ENCODE data around the gene LSM7. TPM values are rescaled to one million over a fixed set of nuclear protein-coding genes. Genes with fewer than 3 reads are reported as not detected.

The LSM7 gene
- 100 to 1,000 TPM in 2 of 4 donors, 10 to 100 TPM in 2; 59.8 to 152 (median 109) TPM for total RNA-seq

- TF ChIP-seq CTCF (IDR thresholded peaks at IDR 0.05) (peak in 2 of 6 experiments; percentile 0 to 3), POLR2A (IDR thresholded peaks at IDR 0.05) (peak; percentile 87 to 95)
- DNase-seq = peak; percentile 87 to 96 (median 95)
- Histone ChIP-seq H3K4me1 (peaks cover 0 to 58% (median 48%) of the 10 kb centered on the region in 4 donors), H3K27me3 (no peaks in the 10 kb centered on the region), H3K9me3 (no peaks in the 10 kb centered on the region), H3K4me3 (peak within 1 kb of the TSS; percentile 75 to 99 (median 88)), H3K27ac (peak within 1 kb of the TSS; percentile 79 to 98 (median 90)), H3K36me3 (peaks cover 0 to 27% (median 0%) of the 10 kb centered on the region in 3 donors)
Observed at GRCh38 chr19:2328401-2329148, at the start of gene LSM7, which contains the start of gene SPPL2B. Gene LSM7, minus strand, starts transcription at chr19:2328586. Its CDS starts 20 bp downstream, at chr19:2328566. Gene SPPL2B, plus strand, starts transcription at chr19:2328684. Its CDS starts 26 bp downstream, at chr19:2328710.

GRCh38 chr19:2376784-2377519 is 48.6 kb upstream of the LSM7 start:
- Histone ChIP-seq H3K36me3 (no peaks in the 10 kb centered on the region), H3K4me3 (no peak overlapping the region)
- TF ChIP-seq POLR2A (IDR thresholded peaks at IDR 0.05) = no peak
- no peak for TF ChIP-seq CTCF (IDR thresholded peaks at IDR 0.05)

GRCh38 chr19:2375353-2376121 is 47.2 kb upstream of the LSM7 start:
- H3K36me3 ChIP-seq = no peaks in the 10 kb centered on the region
- no peaks in the 10 kb centered on the region for H3K9me3 ChIP-seq
- DNase-seq = no peak
- no peak overlapping the region for H3K4me3 ChIP-seq
- H3K27me3 ChIP-seq = no peaks in the 10 kb centered on the region
- no peak overlapping the region for H3K27ac ChIP-seq
- TF ChIP-seq CTCF (IDR thresholded peaks at IDR 0.05) (no peak), POLR2A (IDR thresholded peaks at IDR 0.05) (no peak)
- H3K4me1 ChIP-seq = no peaks in the 10 kb centered on the region

More at GRCh38 chr19:2376784-2377519, 48.6 kb upstream of the LSM7 start:
- Histone ChIP-seq H3K4me1 (no peaks in the 10 kb centered on the region), H3K27me3 (no peaks in the 10 kb centered on the region), H3K9me3 (no peaks in the 10 kb centered on the region), H3K27ac (no peak overlapping the region)
- no peak for DNase-seq

DNA sequence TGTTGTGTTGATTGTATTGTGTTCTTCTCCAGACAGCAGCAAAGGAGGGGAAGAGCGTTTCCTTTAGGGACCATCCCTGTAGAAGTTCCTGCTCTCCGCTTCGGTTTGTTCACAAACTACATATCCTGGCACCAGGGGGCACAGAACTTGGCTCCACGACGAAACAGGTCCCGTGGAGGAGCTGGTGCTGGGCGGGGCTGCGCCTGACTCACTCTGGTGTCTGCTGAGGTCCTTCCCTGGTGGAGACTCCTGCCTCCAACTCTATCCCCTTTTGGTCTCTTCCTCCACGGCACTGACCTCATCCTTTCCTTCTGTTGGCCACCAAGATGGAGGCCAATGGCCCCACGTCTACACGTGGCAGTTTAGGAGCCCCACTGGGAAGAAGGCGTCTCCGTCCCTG is 46.4 kb upstream of the LSM7 start:
- TF ChIP-seq CTCF (IDR thresholded peaks at IDR 0.05) (no peak), POLR2A (IDR thresholded peaks at IDR 0.05) (no peak)
- Histone ChIP-seq H3K27ac (no peak overlapping the region), H3K4me3 (no peak overlapping the region), H3K4me1 (no peaks in the 10 kb centered on the region), H3K9me3 (peaks cover 0 to 5% (median 0%) of the 10 kb centered on the region in 4 donors), H3K36me3 (no peaks in the 10 kb centered on the region), H3K27me3 (no peaks in the 10 kb centered on the region)
- DNase-seq = no peak

DNA sequence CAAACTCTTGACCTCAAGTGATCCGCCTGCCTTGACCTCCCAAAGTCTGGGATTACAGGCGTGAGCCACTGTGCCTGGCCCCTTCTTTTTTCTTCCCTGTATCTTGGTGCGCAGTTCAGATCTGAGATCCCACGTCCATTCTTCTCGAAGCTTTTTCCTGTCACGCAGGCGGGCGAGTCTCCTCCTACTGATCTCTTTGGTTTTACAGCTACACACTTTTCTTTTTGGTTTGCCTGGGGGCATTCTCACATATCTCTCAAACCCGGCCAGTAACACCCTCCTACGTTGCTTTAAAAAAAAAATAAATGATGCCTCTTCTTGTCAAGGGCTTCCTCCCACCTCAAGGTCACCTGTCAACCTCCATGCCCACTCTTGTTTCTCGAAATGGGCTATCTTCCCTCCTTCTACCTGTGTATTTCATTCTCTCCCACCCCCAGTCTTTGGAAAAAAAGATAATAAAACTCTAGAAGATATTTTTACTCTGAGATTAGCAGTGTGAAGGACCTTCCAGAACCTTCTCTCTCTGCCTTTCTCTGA is 43.8 kb upstream of the LSM7 start:
- H3K27ac ChIP-seq = no peak overlapping the region
- H3K9me3 ChIP-seq = peaks cover 0 to 8% (median 0%) of the 10 kb centered on the region in 4 donors
- no peak for DNase-seq
- no peaks in the 10 kb centered on the region for H3K4me1 ChIP-seq
- no peak overlapping the region for H3K4me3 ChIP-seq
- H3K36me3 ChIP-seq = no peaks in the 10 kb centered on the region
- H3K27me3 ChIP-seq = no peaks in the 10 kb centered on the region
- TF ChIP-seq POLR2A (IDR thresholded peaks at IDR 0.05) (no peak), CTCF (IDR thresholded peaks at IDR 0.05) (no peak)
